Kidney epithelial cell (primary cell): ENCODE data around the gene THTPA. TPM values are rescaled to one million over a fixed set of nuclear protein-coding genes. Genes with fewer than 3 reads are reported as not detected.

Source experiments
- DNase-seq: peaks from one replicate; pipeline ENCODE4 v3.0.0-alpha.2; 2010; ENCODE audit warnings: low read depth
- H3K27me3 ChIP-seq: 2 replicates; pipeline ENCODE4 v1.6.0; 2011; ENCODE audit warnings: low read length; ENCODE audit not compliant: control insufficient read depth, insufficient read depth
- H3K36me3 ChIP-seq: 2 replicates; pipeline ENCODE4 v1.5.1; 2011; ENCODE audit warnings: low read length; ENCODE audit not compliant: control insufficient read depth, insufficient read depth
- H3K4me3 ChIP-seq: 2 replicates; pipeline ENCODE4 v1.5.1; 2011; ENCODE audit warnings: low read depth, mild to moderate bottlenecking, control low read depth, low read length
- CTCF ChIP-seq: IDR thresholded peaks from 2 replicates; pipeline ENCODE4 v1.5.1; 2011; ENCODE audit warnings: mild to moderate bottlenecking, moderate library complexity, low read length, control low read depth, inconsistent platforms; ENCODE audit not compliant: insufficient read depth, poor library complexity, severe bottlenecking
- total RNA-seq: library from RNA; depleted of rRNA; stranded (reverse); fragments of >200 nt; gene quantifications from 2 replicates; pipeline ENCODE4 v1.2.3, GENCODE V29; 2015

THTPA gene
- total RNA-seq, 1 donor from 2014 or later = 8.5 TPM

GRCh38 chr14:23602181-23603095 is 46.4 kb downstream of the THTPA start:
- Histone ChIP-seq H3K27me3 (peaks cover 2% of the 10 kb centered on the region), H3K36me3 (no peaks in the 10 kb centered on the region), H3K4me3 (no peak overlapping the region)
- no peak for DNase-seq
- no peak for TF ChIP-seq CTCF

GRCh38 chr14:23603103-23603502 is 47.0 kb downstream of the THTPA start:
- no peak for TF ChIP-seq CTCF

GRCh38 chr14:23604148-23604547 is 48.1 kb downstream of the THTPA start:
- no peak overlapping the region for H3K4me3 ChIP-seq
- peaks cover 2% of the 10 kb centered on the region for H3K27me3 ChIP-seq
- no peak for TF ChIP-seq CTCF
- no peaks in the 10 kb centered on the region for H3K36me3 ChIP-seq
- DNase-seq = no peak

More at GRCh38 chr14:23603103-23603502, 47.0 kb downstream of the THTPA start:
- Histone ChIP-seq H3K27me3 (peaks cover 2% of the 10 kb centered on the region), H3K4me3 (no peak overlapping the region), H3K36me3 (no peaks in the 10 kb centered on the region)
- DNase-seq = no peak

- no peak for DNase-seq
- no peaks in the 10 kb centered on the region for H3K36me3 ChIP-seq
- TF ChIP-seq CTCF = no peak
- peaks cover 2% of the 10 kb centered on the region for H3K27me3 ChIP-seq
- no peak overlapping the region for H3K4me3 ChIP-seq
Observed at GRCh38 chr14:23604675-23605170, 48.7 kb downstream of the THTPA start.

- Histone ChIP-seq H3K27me3 (peaks cover 2% of the 10 kb centered on the region), H3K4me3 (no peak overlapping the region), H3K36me3 (no peaks in the 10 kb centered on the region)
- TF ChIP-seq CTCF = no peak
- no peak for DNase-seq
Observed at GRCh38 chr14:23605931-23606585, 50.0 kb downstream of the THTPA start.
